ENCODE results near the gene TANGO2. TPM values are rescaled to one million over a fixed set of nuclear protein-coding genes. Genes with fewer than 3 reads are reported as not detected.

Gene TANGO2
- total RNA-seq, 4 donors from 2014 or later, result 31.7 to 56.7 (median 39.0) TPM

- no peaks in the 10 kb centered on the region for H3K9me3 ChIP-seq
- no peaks in the 10 kb centered on the region for H3K27me3 ChIP-seq
- H3K36me3 ChIP-seq, result peaks cover 0 to 94% (median 10%) of the 10 kb centered on the region in 3 donors
- H3K4me3 ChIP-seq, result no peak overlapping the region
- H3K4me1 ChIP-seq, result no peaks in the 10 kb centered on the region
- DNase-seq (ENCODE audit: low spot score in 2 of 2), result no peak
- 85 to 87% methylated on average over 10 of the region's 10 CpGs for WGBS, 2 donors
- H3K27ac ChIP-seq, result no peak overlapping the region
- TF ChIP-seq POLR2A (IDR thresholded peaks at IDR 0.05) (no peak), CTCF (IDR thresholded peaks at IDR 0.05) (no peak), EP300 (IDR thresholded peaks at IDR 0.05) (no peak)
These were observed 35.3 kb downstream of the TANGO2 start for GRCh38 chr22:20056161-20056560.

DNA sequence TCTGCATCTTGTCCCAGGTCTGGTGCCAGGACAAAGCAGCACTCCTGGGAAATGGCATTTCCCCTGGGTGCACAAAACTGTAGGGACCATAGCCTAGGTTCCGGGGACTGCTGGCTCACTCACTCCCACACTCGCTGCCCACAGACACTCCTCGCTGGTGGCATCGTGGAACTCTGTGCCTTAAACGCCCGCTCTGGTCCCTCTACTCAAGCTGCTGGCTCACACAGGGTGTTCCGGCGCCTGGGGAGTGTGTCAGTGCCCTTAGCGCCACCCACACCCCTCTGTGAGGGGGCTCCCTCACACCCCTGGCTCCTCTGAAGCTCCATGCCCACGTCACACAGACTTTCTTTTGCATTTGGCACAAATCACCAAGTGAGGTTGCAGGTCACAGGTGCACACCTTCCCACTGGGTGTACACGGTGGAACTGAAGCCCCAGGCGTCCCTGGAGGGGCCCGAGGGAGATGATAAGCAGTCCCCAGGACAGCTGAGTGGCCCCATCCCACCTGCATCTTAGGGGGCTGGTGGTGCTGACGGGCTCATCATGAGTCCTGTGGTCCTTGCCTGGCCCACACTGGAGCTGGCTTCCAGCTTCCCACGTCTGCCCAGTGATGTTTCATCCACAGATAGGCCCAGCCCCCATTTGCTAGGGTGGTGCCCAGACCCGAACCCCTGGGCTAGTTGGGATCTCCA lies 35.9 kb downstream of the TANGO2 start:
- Histone ChIP-seq H3K9me3 (no peaks in the 10 kb centered on the region), H3K36me3 (peaks cover 0 to 94% (median 15%) of the 10 kb centered on the region in 3 donors), H3K27me3 (no peaks in the 10 kb centered on the region), H3K27ac (no peak overlapping the region), H3K4me1 (no peaks in the 10 kb centered on the region), H3K4me3 (no peak overlapping the region)
- no peak for DNase-seq (ENCODE audit: low spot score in 2 of 2)
- TF ChIP-seq POLR2A (IDR thresholded peaks at IDR 0.05) (no peak), CTCF (IDR thresholded peaks at IDR 0.05) (no peak), EP300 (IDR thresholded peaks at IDR 0.05) (no peak)
- WGBS, 2 donors, result 88 to 91% methylated on average over 14 to 16 of the region's 16 CpGs

- no peak for DNase-seq (ENCODE audit: low spot score in 2 of 2)
- Histone ChIP-seq H3K4me1 (no peaks in the 10 kb centered on the region), H3K9me3 (no peaks in the 10 kb centered on the region), H3K4me3 (no peak overlapping the region), H3K27me3 (no peaks in the 10 kb centered on the region), H3K27ac (no peak overlapping the region), H3K36me3 (peaks cover 0 to 94% (median 19%) of the 10 kb centered on the region in 3 donors)
- WGBS, 2 donors, result 93 to 96% methylated on average over 13 of the region's 13 CpGs
- TF ChIP-seq POLR2A (IDR thresholded peaks at IDR 0.05), result no peak
- TF ChIP-seq CTCF (IDR thresholded peaks at IDR 0.05), result no peak
- TF ChIP-seq EP300 (IDR thresholded peaks at IDR 0.05), result no peak
These were observed 36.8 kb downstream of the TANGO2 start for GRCh38 chr22:20057596-20058268.

DNA sequence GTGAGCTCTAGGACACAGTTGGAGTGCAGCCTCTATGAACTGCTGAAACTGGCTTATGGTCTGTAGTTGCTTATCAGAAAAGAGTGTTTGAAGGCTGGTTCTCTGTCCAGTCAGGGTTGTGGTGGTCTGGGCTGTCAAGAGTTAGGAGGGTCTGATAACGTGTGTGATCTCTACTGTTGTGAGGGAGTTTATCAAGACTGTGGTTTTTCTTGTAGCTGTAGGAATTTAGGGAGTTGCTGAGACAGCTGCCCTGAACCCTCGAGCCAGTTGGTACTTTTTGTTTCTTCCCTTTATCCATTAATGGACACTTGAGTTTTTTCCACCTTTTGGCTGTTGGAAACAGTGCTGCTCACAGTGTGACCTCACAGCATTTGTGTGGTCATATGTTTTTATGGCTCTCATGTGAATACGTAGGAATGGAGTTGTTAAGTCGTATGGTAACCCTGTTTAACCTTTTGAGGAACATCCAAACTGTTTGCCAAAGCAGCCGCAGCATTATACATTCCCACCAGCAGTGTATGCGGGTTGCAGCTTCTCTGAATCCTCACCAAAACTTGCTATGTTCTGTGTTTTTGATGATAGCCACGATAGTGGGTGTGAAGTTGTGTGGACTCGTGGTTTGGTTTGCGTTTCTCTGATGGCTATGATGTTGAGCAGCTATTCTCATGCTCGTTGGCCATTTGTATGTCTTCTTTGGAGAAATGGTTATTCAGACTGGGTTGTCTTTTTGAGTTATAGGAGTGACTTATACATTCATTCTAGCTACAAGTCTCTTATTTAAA lies 38.3 kb downstream of the TANGO2 start:
- 70 to 79% methylated on average over 10 of the region's 10 CpGs for WGBS, 2 donors
- Histone ChIP-seq H3K4me3 (no peak overlapping the region), H3K27ac (no peak overlapping the region), H3K9me3 (no peaks in the 10 kb centered on the region), H3K4me1 (no peaks in the 10 kb centered on the region), H3K27me3 (no peaks in the 10 kb centered on the region), H3K36me3 (peaks cover 0 to 94% (median 19%) of the 10 kb centered on the region in 3 donors)
- TF ChIP-seq EP300 (IDR thresholded peaks at IDR 0.05) (no peak), POLR2A (IDR thresholded peaks at IDR 0.05) (no peak), CTCF (IDR thresholded peaks at IDR 0.05) (no peak)
- DNase-seq (ENCODE audit: low spot score in 2 of 2), result no peak
